Measurements from ENCODE around the gene CCN5.

GRCh38 chr20:44696315-44696714 is 18.9 kb upstream of the CCN5 start:
- TF ChIP-seq ZZZ3 (CRISPR knock-in tag; IDR thresholded peaks at IDR 0.05; ENCODE audit: borderline replicate concordance) (no peak), RXRB (CRISPR knock-in tag; IDR thresholded peaks at IDR 0.05; ENCODE audit: borderline replicate concordance) (no peak)
